A673 (cell line): ENCODE results near the gene C3orf22. TPM values are rescaled to one million over a fixed set of nuclear protein-coding genes. Genes with fewer than 3 reads are reported as not detected.

ENCODE experiments used
- BruUV-seq: library from RNA; stranded (reverse); fragments of 400-500 nt; replicated peaks from 2 replicates; lab custom pipeline; 2021; lab: Mats Ljungman, UMichigan
- CTCF ChIA-PET: fragments of 300-600 bp; sonication (Branson Sonifier 250); formaldehyde crosslinking; loops from one replicate; lab custom pipeline; 2022; ENCODE audit warnings: antibody characterized with exemption; lab: Charles Lee
- POLR2A ChIA-PET: fragments of 300-600 bp; sonication (Branson Sonifier 250); formaldehyde crosslinking; loops from one replicate; lab custom pipeline; 2022; ENCODE audit warnings: antibody characterized with exemption; ENCODE audit not compliant: low non-redundant PET; lab: Charles Lee
- DNase-seq: peaks from one replicate; pipeline ENCODE4 v3.0.0-alpha.2; 2015; ENCODE audit warnings: low spot score
- H3K27ac ChIP-seq: fragments of 200-600 bp; sonication (generic); 2 replicates; pipeline ENCODE4 v1.5.1; 2016; ENCODE audit warnings: mixed run types, low read depth, mild to moderate bottlenecking, mixed read lengths, antibody characterized with exemption, low read length; ENCODE audit not compliant: poor library complexity, severe bottlenecking
- H3K27me3 ChIP-seq: fragments of 200-600 bp; sonication (generic); replicated peaks from 2 replicates; pipeline ENCODE4 v1.6.1; 2017; ENCODE audit warnings: mixed run types, low read depth, mild to moderate bottlenecking, mixed read lengths, antibody characterized with exemption, low read length; ENCODE audit not compliant: insufficient read depth, poor library complexity
- H3K36me3 ChIP-seq: fragments of 200-600 bp; sonication (generic); 2 replicates; pipeline ENCODE4 v1.6.1; 2016; ENCODE audit warnings: mixed run types, mild to moderate bottlenecking, mixed read lengths, antibody characterized with exemption, low read length; ENCODE audit not compliant: insufficient read depth, poor library complexity, severe bottlenecking
- H3K4me1 ChIP-seq: fragments of 200-600 bp; sonication (generic); 2 replicates; pipeline ENCODE4 v1.6.1; 2017; ENCODE audit warnings: mixed run types, mild to moderate bottlenecking, mixed read lengths, antibody characterized with exemption, low read length; ENCODE audit not compliant: insufficient read depth, poor library complexity, severe bottlenecking
- H3K4me3 ChIP-seq: fragments of 200-600 bp; sonication (generic); 2 replicates; pipeline ENCODE4 v1.5.1; 2016; ENCODE audit warnings: low read depth, mixed run types, mild to moderate bottlenecking, mixed read lengths, low read length; ENCODE audit not compliant: poor library complexity, severe bottlenecking
- H3K9me3 ChIP-seq: fragments of 200-600 bp; sonication (generic); 2 replicates; pipeline ENCODE4 v1.6.1; 2016; ENCODE audit warnings: mixed run types, low read depth, mild to moderate bottlenecking, mixed read lengths, antibody characterized with exemption, low read length; ENCODE audit not compliant: poor library complexity, severe bottlenecking
- CTCF ChIP-seq: fragments of 300-800, 200-600 bp; sonication (generic); conservative IDR thresholded peaks from 2 replicates; pipeline ENCODE4 v1.5.1; 2017; ENCODE audit warnings: low read depth, mild to moderate bottlenecking, antibody characterized with exemption, low read length, moderate library complexity, mixed read lengths
- EZH2 ChIP-seq: fragments of 200-600 bp; sonication (generic); IDR thresholded peaks from 2 replicates; pipeline ENCODE4 v1.6.1; 2017; ENCODE audit warnings: borderline replicate concordance, low read depth, mild to moderate bottlenecking, mixed read lengths, antibody characterized with exemption, low read length; ENCODE audit not compliant: poor library complexity, severe bottlenecking
- intact Hi-C: fragments of 100-400 bp; cut with micrococcal nuclease; formaldehyde crosslinking; loops from one replicate; pipeline ENCODE4 v1.10.0; 2022; ENCODE audit not compliant: unreplicated experiment
- total RNA-seq: library from RNA; stranded (reverse); gene quantifications from 2 replicates; pipeline ENCODE4 v1.2.3, GENCODE V29; 2021

The C3orf22 gene
- total RNA-seq, 1 experiment from 2014 or later = not detected

- Histone ChIP-seq H3K4me3 (no peak overlapping the region), H3K4me1 (no peaks in the 10 kb centered on the region), H3K9me3 (no peaks in the 10 kb centered on the region), H3K27me3 (peaks cover 2% of the 10 kb centered on the region), H3K27ac (no peak overlapping the region), H3K36me3 (no peaks in the 10 kb centered on the region)
- POLR2A ChIA-PET = no interaction called here
- TF ChIP-seq CTCF (no peak), EZH2 (no peak)
- CTCF ChIA-PET = no interaction called here
- no peak for DNase-seq
- no TSS peak for BruUV-seq
- intact Hi-C loops = no loop called here
Measured at GRCh38 chr3:126500016-126500415, 58.7 kb downstream of the C3orf22 start.

Other genes starting within 250 kb of the C3orf22 start
- 32.1 and 32.6 TPM in 2 replicates for gene KLF15, start 201.5 kb downstream of the C3orf22 start, total RNA-seq
- not detected in 2 replicates for gene CFAP100, start 164.0 kb downstream of the C3orf22 start, total RNA-seq
- 61.1 and 63.2 TPM in 2 replicates for gene ZXDC, start 83.0 kb downstream of the C3orf22 start, total RNA-seq
- gene UROC1, start 41.2 kb downstream of the C3orf22 start, total RNA-seq = not detected in 2 replicates
- 0.35 TPM in 1 of 2 replicates, not detected in the other for gene CHST13, start 34.8 kb downstream of the C3orf22 start, total RNA-seq
- gene TXNRD3, start 96.2 kb upstream of the C3orf22 start, total RNA-seq = 4.1 and 5.5 TPM in 2 replicates
- 23.3 and 24.8 TPM in 2 replicates for gene CHCHD6, start 145.3 kb upstream of the C3orf22 start, total RNA-seq